ENCODE measurements around the gene NCKAP5. TPM values are rescaled to one million over a fixed set of nuclear protein-coding genes. Genes with fewer than 3 reads are reported as not detected.

The NCKAP5 gene
- total RNA-seq, 4 donors from 2014 or later: 0.37 to 1.3 (median 0.83) TPM

- DNase-seq (ENCODE audit: low spot score): no peak
- TF ChIP-seq, protein P1, sequence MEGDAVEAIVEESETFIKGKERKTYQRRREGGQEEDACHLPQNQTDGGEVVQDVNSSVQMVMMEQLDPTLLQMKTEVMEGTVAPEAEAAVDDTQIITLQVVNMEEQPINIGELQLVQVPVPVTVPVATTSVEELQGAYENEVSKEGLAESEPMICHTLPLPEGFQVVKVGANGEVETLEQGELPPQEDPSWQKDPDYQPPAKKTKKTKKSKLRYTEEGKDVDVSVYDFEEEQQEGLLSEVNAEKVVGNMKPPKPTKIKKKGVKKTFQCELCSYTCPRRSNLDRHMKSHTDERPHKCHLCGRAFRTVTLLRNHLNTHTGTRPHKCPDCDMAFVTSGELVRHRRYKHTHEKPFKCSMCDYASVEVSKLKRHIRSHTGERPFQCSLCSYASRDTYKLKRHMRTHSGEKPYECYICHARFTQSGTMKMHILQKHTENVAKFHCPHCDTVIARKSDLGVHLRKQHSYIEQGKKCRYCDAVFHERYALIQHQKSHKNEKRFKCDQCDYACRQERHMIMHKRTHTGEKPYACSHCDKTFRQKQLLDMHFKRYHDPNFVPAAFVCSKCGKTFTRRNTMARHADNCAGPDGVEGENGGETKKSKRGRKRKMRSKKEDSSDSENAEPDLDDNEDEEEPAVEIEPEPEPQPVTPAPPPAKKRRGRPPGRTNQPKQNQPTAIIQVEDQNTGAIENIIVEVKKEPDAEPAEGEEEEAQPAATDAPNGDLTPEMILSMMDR (IDR thresholded peaks at IDR 0.05): no peak
- no peak for ATAC-seq (ENCODE audit: low FRiP score)
Observed at GRCh38 chr2:132849118-132849517, 719.1 kb downstream of the NCKAP5 start.

GRCh38 chr2:132845339-132845738 is 722.9 kb downstream of the NCKAP5 start:
- DNase-seq (ENCODE audit: low spot score) (no peak), ATAC-seq (ENCODE audit: low FRiP score) (no peak)
- TF ChIP-seq, protein P1 (IDR thresholded peaks at IDR 0.05): no peak

GRCh38 chr2:132844585-132844984 is 723.7 kb downstream of the NCKAP5 start:
- TF ChIP-seq, protein P1 (IDR thresholded peaks at IDR 0.05): no peak
- no peak for DNase-seq (ENCODE audit: low spot score)
- ATAC-seq (ENCODE audit: low FRiP score): no peak

GRCh38 chr2:132837769-132838168 is 730.5 kb downstream of the NCKAP5 start:
- TF ChIP-seq, protein P1 (IDR thresholded peaks at IDR 0.05): no peak
- ATAC-seq (ENCODE audit: low FRiP score) (no peak), DNase-seq (ENCODE audit: low spot score) (no peak)

- DNase-seq (ENCODE audit: low spot score) (no peak), ATAC-seq (ENCODE audit: low FRiP score) (no peak)
- TF ChIP-seq, protein P1 (IDR thresholded peaks at IDR 0.05): no peak
Observed at GRCh38 chr2:132830321-132830827, 737.9 kb downstream of the NCKAP5 start.

GRCh38 chr2:132825601-132826000 is 742.7 kb downstream of the NCKAP5 start:
- no peak for DNase-seq (ENCODE audit: low spot score)
- TF ChIP-seq, protein P1 (IDR thresholded peaks at IDR 0.05): no peak
- ATAC-seq (ENCODE audit: low FRiP score): no peak

DNA sequence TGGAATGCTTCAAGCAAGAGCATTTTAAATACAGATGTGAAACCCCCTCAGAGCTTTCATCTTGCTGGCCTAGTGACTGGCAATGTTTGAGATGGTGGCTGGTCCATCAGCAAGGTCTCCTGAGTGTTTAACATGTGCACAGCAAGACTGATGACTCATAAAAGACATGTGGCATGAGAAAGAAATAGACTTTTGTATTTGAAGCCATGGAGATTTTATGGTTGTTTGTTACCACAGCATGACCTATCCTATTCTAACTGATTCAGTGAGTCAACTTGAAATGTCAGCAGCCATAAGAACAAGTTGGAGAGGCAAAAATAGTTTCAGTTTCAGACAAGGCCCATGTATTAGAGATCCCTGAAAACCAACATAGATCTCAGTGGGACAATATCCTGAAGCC is 743.5 kb downstream of the NCKAP5 start:
- TF ChIP-seq, protein P1 (IDR thresholded peaks at IDR 0.05): no peak
- ATAC-seq (ENCODE audit: low FRiP score) (no peak), DNase-seq (ENCODE audit: low spot score) (no peak)
